ENCODE measurements around the gene EIF4ENIF1. TPM values are rescaled to one million over a fixed set of nuclear protein-coding genes. Genes with fewer than 3 reads are reported as not detected.
"Not testable (repeated sequence)": the region's sequence is repeated elsewhere in the genome, so short reads cannot be mapped to it uniquely, and the experiment has no call there.

Gene EIF4ENIF1
- total and polyA plus RNA-seq, 3 donors from 2014 or later, result 74.6 to 127 (median 79.7) TPM

DNA sequence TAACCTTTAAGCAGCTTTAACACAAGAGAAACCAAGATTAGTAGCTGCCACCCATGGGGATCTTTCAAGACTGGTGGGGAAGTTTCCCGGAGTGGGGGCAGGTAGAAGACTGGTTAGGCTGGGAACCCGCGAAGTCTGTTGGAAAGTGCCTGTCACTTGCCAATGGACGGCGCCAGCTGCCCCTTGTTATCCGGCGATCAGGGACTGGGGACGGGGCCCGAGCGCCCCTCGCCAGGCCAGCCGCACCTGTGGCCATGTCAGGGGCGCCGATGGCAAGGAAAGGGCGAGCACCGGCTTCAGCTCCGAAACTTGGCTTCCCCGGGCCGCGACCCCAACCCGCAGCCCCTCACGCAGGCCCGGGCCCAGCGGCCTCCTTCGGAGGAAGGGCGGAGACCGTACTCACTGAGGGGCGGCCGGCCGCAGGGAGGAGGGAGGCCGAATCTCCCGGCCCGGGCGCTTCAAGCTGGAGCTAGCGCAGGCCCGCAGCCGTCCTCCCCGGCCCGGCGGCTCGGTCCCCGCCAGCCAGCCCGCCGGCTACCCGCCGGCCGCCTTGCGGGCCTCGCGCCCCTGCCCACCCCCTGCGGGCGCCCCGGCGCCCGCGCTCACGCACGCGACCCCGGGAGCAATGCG, 539 bp downstream of the EIF4ENIF1 start:
- Histone ChIP-seq H3K36me3 (ENCODE audit: low read depth, missing control alignments) (no peaks in the 10 kb centered on the region), H3K27ac (peak overlapping the region; percentile 6 to 95), H3K4me1 (peaks cover 17% of the 10 kb centered on the region), H3K9me3 (no peaks in the 10 kb centered on the region), H3K4me3 (peak overlapping the region; percentile 74 to 90), H3K27me3 (no peaks in the 10 kb centered on the region)
- intact Hi-C loops (cut with DNase I; ENCODE audit: low total_unique reads), result no loop called here
- TF ChIP-seq, protein P1, sequence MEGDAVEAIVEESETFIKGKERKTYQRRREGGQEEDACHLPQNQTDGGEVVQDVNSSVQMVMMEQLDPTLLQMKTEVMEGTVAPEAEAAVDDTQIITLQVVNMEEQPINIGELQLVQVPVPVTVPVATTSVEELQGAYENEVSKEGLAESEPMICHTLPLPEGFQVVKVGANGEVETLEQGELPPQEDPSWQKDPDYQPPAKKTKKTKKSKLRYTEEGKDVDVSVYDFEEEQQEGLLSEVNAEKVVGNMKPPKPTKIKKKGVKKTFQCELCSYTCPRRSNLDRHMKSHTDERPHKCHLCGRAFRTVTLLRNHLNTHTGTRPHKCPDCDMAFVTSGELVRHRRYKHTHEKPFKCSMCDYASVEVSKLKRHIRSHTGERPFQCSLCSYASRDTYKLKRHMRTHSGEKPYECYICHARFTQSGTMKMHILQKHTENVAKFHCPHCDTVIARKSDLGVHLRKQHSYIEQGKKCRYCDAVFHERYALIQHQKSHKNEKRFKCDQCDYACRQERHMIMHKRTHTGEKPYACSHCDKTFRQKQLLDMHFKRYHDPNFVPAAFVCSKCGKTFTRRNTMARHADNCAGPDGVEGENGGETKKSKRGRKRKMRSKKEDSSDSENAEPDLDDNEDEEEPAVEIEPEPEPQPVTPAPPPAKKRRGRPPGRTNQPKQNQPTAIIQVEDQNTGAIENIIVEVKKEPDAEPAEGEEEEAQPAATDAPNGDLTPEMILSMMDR (IDR thresholded peaks at IDR 0.05), result no peak
- no peak for TF ChIP-seq POLR2A (IDR thresholded peaks at IDR 0.05)
- WGBS, 2 donors, result 0 to 2% methylated on average over 7 to 54 of the region's 61 CpGs
- DNase-seq, result peak; percentile 42

- intact Hi-C loops (cut with DNase I; ENCODE audit: low total_unique reads), result no loop called here
- 39 to 49% methylated on average over 6 of the region's 6 CpGs for WGBS, 2 donors
- no peaks in the 10 kb centered on the region for H3K36me3 ChIP-seq (ENCODE audit: low read depth, missing control alignments)
- H3K4me3 ChIP-seq, result peak overlapping the region; percentile 74 to 90
- H3K27me3 ChIP-seq, result no peaks in the 10 kb centered on the region
- H3K27ac ChIP-seq, result no peak overlapping the region
- peak; percentile 30 for DNase-seq
- no peaks in the 10 kb centered on the region for H3K9me3 ChIP-seq
- TF ChIP-seq, protein P1 (IDR thresholded peaks at IDR 0.05), result no peak
- no peak for TF ChIP-seq POLR2A (IDR thresholded peaks at IDR 0.05)
- peaks cover 17% of the 10 kb centered on the region for H3K4me1 ChIP-seq
Observed at GRCh38 chr22:31488346-31488883, 1.2 kb downstream of the EIF4ENIF1 start.

DNA sequence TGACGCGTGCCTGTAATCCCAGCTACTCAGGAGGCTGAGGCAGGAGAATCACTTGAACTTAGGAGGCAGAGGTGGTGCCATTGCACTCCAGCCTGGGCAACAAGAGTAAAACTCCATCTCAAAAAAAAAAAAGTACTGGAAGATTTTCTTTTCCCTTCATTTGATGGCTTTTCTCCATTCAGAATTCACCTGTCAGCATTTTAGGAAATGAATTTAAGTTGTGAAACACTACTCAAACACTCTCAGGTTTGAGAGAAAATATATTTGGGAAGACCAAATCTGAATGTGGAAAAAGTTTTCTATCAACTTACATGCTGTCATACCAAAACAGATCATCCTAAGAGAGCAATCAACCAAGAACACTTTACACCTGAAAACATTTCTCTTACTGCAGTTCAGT, 2.7 kb downstream of the EIF4ENIF1 start:
- WGBS, 2 donors, result 97 to 100% methylated on average over 2 of the region's 2 CpGs
- TF ChIP-seq, protein P1 (IDR thresholded peaks at IDR 0.05), result no peak
- no peak for TF ChIP-seq POLR2A (IDR thresholded peaks at IDR 0.05)

GRCh38 chr22:31486369-31486768, 3.3 kb downstream of the EIF4ENIF1 start:
- H3K27ac ChIP-seq; H3K36me3 ChIP-seq (ENCODE audit: low read depth, missing control alignments); H3K4me3 ChIP-seq; DNase-seq; intact Hi-C loops (cut with DNase I; ENCODE audit: low total_unique reads); H3K27me3 ChIP-seq; H3K9me3 ChIP-seq: not testable (repeated sequence)
- peaks cover 17% of the 10 kb centered on the region for H3K4me1 ChIP-seq
- WGBS, 2 donors, result 90 to 91% methylated on average over 11 of the region's 11 CpGs

More for the DNA sequence above, 2.7 kb downstream of the EIF4ENIF1 start:
- DNase-seq, result no peak
- peaks cover 17% of the 10 kb centered on the region for H3K4me1 ChIP-seq
- intact Hi-C loops (cut with DNase I; ENCODE audit: low total_unique reads), result no loop called here
- H3K36me3 ChIP-seq (ENCODE audit: low read depth, missing control alignments), result no peaks in the 10 kb centered on the region
- no peaks in the 10 kb centered on the region for H3K27me3 ChIP-seq
- H3K9me3 ChIP-seq, result no peaks in the 10 kb centered on the region
- no peak overlapping the region for H3K27ac ChIP-seq
- H3K4me3 ChIP-seq, result no peak overlapping the region

- DNase-seq; H3K4me3 ChIP-seq; H3K36me3 ChIP-seq (ENCODE audit: low read depth, missing control alignments); H3K9me3 ChIP-seq; H3K27me3 ChIP-seq; H3K27ac ChIP-seq; H3K4me1 ChIP-seq; intact Hi-C loops (cut with DNase I; ENCODE audit: low total_unique reads): not testable (repeated sequence)
- 91 to 92% methylated on average over 8 of the region's 8 CpGs for WGBS, 2 donors
Observed at GRCh38 chr22:31482470-31482869, 7.2 kb downstream of the EIF4ENIF1 start.

DNA sequence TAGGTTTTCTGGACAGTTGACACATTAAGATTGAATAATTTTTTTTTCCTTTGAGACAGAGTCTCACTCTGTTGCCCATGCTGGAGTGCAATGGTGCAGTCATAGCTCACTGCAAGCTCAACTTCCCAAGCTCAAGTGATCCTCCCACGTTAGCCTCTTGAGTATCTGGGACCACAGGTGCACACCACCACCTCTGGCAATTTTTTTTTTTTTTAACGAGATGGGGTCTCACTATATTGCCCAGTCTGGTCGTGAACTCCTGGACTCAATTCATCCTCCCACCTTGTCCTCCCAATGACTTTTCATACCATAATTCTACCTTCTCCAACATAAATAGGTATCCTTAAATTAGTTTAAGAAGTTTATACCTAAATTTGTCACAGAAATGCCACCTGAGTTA, 8.5 kb downstream of the EIF4ENIF1 start:
- no peaks in the 10 kb centered on the region for H3K36me3 ChIP-seq (ENCODE audit: low read depth, missing control alignments)
- DNase-seq, result no peak
- H3K27me3 ChIP-seq, result no peaks in the 10 kb centered on the region
- 94 to 97% methylated on average over 3 of the region's 3 CpGs for WGBS, 2 donors
- intact Hi-C loops (cut with DNase I; ENCODE audit: low total_unique reads), result no loop called here
- H3K4me1 ChIP-seq, result no peaks in the 10 kb centered on the region
- H3K27ac ChIP-seq, result no peak overlapping the region
- no peak for TF ChIP-seq POLR2A (IDR thresholded peaks at IDR 0.05)
- TF ChIP-seq, protein P1 (IDR thresholded peaks at IDR 0.05), result no peak
- H3K4me3 ChIP-seq, result no peak overlapping the region
- H3K9me3 ChIP-seq, result no peaks in the 10 kb centered on the region
